ENCODE data around the gene TSSK6. TPM values are rescaled to one million over a fixed set of nuclear protein-coding genes. Genes with fewer than 3 reads are reported as not detected.

TSSK6 gene
- total and polyA plus RNA-seq, 3 experiments from 2014 or later = 1.4 to 3.4 (median 3.1) TPM

DNA sequence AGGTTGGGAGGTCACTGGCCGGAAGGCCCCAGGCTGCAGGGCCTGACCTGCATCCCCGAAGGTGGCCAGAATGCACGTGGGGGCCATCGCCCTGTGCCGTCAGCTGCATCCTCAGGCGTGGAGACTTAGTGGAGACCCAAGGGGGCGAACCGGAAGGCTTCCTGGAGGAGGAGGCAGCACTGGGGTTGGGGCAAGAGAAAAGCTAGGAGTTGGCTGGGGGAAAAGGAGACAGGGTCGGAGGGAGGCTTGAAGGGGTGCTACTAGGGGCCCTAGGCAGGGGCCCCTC lies 12.0 kb upstream of the TSSK6 start:
- no peak for DNase-seq
- Histone ChIP-seq H3K27me3 (ENCODE audit: insufficient read depth, low read length, poor library complexity, severe bottlenecking) (no peaks in the 10 kb centered on the region), H3K36me3 (ENCODE audit: insufficient read depth, low read length) (no peaks in the 10 kb centered on the region), H3K27ac (ENCODE audit: low read depth, low read length) (no peak overlapping the region), H3K4me3 (ENCODE audit: low read length) (no peak overlapping the region), H3K4me1 (ENCODE audit: insufficient read depth, low read length) (peaks cover 9% of the 10 kb centered on the region), H3K9me3 (ENCODE audit: low read length) (no peaks in the 10 kb centered on the region)
- H3K27ac Mint-ChIP-seq = no peak overlapping the region
- peaks cover 0 to 58% (median 5%) of the 10 kb centered on the region in 3 donors for H3K36me3 Mint-ChIP-seq
- H3K9me3 Mint-ChIP-seq = no peaks in the 10 kb centered on the region
- no peaks in the 10 kb centered on the region for H3K27me3 Mint-ChIP-seq
- ChIA-PET POLR2A (no interaction called here), CTCF (no interaction called here)
- peaks cover 8 to 12% (median 11%) of the 10 kb centered on the region in 3 donors for H3K4me1 Mint-ChIP-seq
- H3K4me3 Mint-ChIP-seq = no peak overlapping the region

DNA sequence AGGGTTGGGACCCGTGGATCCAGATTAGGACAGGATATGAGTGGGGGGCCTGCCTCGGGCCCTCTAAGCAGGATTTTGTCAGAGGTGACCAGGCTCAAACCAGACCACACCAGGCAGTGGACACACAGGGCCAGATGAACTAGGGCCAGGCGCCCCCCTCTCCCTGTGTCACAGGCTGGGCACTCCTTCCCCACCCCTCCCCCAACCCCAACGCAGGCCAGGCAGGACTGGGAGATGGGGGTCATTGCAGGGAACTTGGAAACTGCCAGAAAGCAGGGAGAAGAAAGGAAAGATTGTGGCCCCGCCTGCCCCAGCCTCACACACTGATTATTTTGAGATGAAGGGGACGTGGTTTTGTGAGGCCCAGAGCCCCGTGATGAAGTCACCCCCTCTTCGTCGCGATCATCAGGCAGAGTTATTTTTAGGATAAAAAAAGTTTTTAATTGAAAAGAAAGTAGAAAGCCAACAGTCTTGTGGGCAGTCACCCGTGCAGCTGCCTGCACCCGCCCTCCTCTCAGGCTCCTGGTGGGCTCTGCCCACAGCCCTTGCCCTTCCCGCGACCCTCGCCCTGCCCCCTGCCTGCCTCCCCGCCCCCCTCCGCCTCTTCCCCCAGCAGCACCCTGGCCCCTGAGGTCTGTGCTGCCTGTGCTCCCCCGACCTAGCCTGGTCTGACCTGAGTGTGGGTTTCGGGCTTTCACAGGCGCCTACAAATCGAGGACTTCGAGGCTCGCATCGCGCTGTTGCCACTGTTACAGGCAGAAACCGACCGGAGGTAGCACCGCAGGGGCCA lies 11.4 kb upstream of the TSSK6 start:
- H3K27ac Mint-ChIP-seq = peak overlapping the region in 1 of 8 donors; percentile 63
- POLR2A ChIA-PET = no interaction called here

DNA sequence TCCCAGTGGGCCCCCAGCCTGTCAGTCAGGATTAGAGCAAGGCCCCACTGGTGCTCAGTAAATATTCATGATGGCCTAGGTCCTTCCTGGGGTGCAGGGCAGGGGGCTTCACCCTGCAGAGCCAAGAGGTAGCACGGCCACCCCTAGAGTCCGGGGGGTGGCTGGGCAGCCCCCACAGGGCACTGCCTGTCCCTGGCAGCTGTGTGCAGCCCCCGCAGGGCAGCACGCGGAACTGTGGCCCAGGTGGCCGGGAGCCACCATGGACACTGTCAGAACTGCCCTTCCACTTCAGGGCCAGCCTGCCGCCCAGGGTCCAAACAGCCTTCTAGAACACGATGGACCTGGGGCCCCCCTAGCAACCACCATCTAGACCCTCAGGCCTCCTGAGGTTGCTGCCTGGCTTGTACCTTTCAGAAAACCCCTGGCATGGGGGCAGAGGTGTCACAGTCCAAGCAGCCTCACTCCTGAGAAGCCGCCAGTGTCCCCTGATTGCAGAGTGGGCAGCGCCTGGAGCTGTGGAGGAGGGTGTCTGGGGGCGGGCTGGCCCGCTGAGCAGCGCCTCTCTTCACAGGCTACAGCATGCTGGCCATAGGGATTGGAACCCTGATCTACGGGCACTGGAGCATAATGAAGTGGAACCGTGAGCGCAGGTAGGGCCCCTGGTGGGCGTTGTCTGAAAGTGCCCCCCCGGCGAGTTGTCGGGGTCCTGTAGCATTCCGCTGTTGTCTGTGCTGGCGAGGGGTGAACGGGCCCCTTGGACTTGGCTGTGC lies 10.4 kb upstream of the TSSK6 start:
- CTCF ChIA-PET = interaction anchor here (1.2 kb wide), 1 partner anchor 30 kb away, joined by 3 read pairs; no protein-coding TSS in a partner anchor
- POLR2A ChIA-PET = no interaction called here
- Mint-ChIP-seq H3K9me3 (no peaks in the 10 kb centered on the region), H3K36me3 (peaks cover 0 to 60% (median 4%) of the 10 kb centered on the region in 3 donors), H3K27ac (peak overlapping the region in 2 of 8 donors; percentile 36 to 54), H3K4me3 (peak overlapping the region in 1 of 7 donors; percentile 40), H3K27me3 (no peaks in the 10 kb centered on the region), H3K4me1 (peaks cover 9 to 13% (median 12%) of the 10 kb centered on the region in 3 donors)
- DNase-seq = no peak
- Histone ChIP-seq H3K27me3 (ENCODE audit: insufficient read depth, low read length, poor library complexity, severe bottlenecking) (no peaks in the 10 kb centered on the region), H3K4me1 (ENCODE audit: insufficient read depth, low read length) (peaks cover 6% of the 10 kb centered on the region), H3K4me3 (ENCODE audit: low read length) (no peak overlapping the region), H3K9me3 (ENCODE audit: low read length) (no peaks in the 10 kb centered on the region), H3K36me3 (ENCODE audit: insufficient read depth, low read length) (no peaks in the 10 kb centered on the region), H3K27ac (ENCODE audit: low read depth, low read length) (no peak overlapping the region)

More for the DNA sequence above, 11.4 kb upstream of the TSSK6 start:
- Mint-ChIP-seq H3K4me3 (no peak overlapping the region), H3K36me3 (peaks cover 0 to 58% (median 5%) of the 10 kb centered on the region in 3 donors), H3K9me3 (no peaks in the 10 kb centered on the region), H3K4me1 (peaks cover 6 to 9% (median 7%) of the 10 kb centered on the region in 3 donors), H3K27me3 (no peaks in the 10 kb centered on the region)
- no peak overlapping the region for H3K27ac ChIP-seq (ENCODE audit: low read depth, low read length)
- no peaks in the 10 kb centered on the region for H3K36me3 ChIP-seq (ENCODE audit: insufficient read depth, low read length)
- no peaks in the 10 kb centered on the region for H3K9me3 ChIP-seq (ENCODE audit: low read length)
- DNase-seq = no peak
- no peak overlapping the region for H3K4me3 ChIP-seq (ENCODE audit: low read length)
- H3K27me3 ChIP-seq (ENCODE audit: insufficient read depth, low read length, poor library complexity, severe bottlenecking) = no peaks in the 10 kb centered on the region
- peaks cover 4% of the 10 kb centered on the region for H3K4me1 ChIP-seq (ENCODE audit: insufficient read depth, low read length)
- CTCF ChIA-PET = no interaction called here

DNA sequence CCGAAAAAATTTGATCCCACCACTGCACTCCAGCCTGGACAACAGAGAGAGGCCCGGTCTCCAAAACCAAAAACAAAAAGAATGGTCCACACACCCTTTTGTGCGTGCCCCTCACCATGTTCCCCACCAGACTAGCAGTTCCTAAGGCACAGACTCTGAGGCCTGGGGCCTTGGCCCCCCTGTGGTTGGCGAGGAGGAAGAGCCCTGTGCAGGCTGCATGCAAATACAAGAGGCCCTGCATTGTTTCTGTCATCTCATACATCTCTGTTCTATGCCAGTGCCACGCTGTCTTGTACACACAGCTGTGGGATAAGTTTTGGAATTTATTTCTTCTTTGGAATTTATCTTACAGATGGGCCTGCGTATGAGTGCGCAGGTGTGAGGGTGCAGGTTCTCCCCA lies 8.7 kb upstream of the TSSK6 start:
- Histone ChIP-seq H3K36me3 (ENCODE audit: insufficient read depth, low read length) (no peaks in the 10 kb centered on the region), H3K27me3 (ENCODE audit: insufficient read depth, low read length, poor library complexity, severe bottlenecking) (no peaks in the 10 kb centered on the region), H3K27ac (ENCODE audit: low read depth, low read length) (no peak overlapping the region), H3K4me1 (ENCODE audit: insufficient read depth, low read length) (peaks cover 10% of the 10 kb centered on the region), H3K4me3 (ENCODE audit: low read length) (no peak overlapping the region), H3K9me3 (ENCODE audit: low read length) (no peaks in the 10 kb centered on the region)
- H3K9me3 Mint-ChIP-seq = no peaks in the 10 kb centered on the region
- peaks cover 19 to 30% (median 21%) of the 10 kb centered on the region in 3 donors for H3K4me1 Mint-ChIP-seq
- DNase-seq = no peak
- H3K36me3 Mint-ChIP-seq = peaks cover 0 to 67% (median 3%) of the 10 kb centered on the region in 3 donors
- no peaks in the 10 kb centered on the region for H3K27me3 Mint-ChIP-seq
- H3K27ac Mint-ChIP-seq = peak overlapping the region in 1 of 8 donors; percentile 39
- POLR2A ChIA-PET = no interaction called here
- CTCF ChIA-PET = no interaction called here
- no peak overlapping the region for H3K4me3 Mint-ChIP-seq

DNA sequence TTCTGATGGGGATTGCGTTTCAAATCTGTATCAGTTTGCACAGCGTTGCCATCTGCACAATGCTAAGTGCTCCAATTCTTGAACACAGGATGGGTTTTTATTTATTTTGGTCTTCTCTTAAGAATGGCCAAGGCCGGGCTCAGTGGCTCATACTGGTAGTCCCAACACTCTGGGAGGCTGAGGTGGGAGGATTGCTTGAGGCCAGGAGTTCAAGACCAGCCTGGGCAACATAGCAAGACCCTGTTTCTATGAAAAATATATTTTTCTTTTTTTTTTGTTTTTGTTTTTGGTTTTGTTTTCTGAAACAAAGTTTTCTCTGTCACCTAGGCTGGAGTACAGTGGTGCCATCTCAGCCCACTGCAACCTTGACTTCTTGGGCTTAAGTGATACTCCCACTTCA lies 7.8 kb upstream of the TSSK6 start:
- H3K4me1 ChIP-seq (ENCODE audit: insufficient read depth, low read length) = peaks cover 10% of the 10 kb centered on the region
- peak overlapping the region in 1 of 8 donors; percentile 7 for H3K27ac Mint-ChIP-seq
- peaks cover 19 to 31% (median 23%) of the 10 kb centered on the region in 3 donors for H3K4me1 Mint-ChIP-seq
- no peaks in the 10 kb centered on the region for H3K9me3 ChIP-seq (ENCODE audit: low read length)
- ChIA-PET POLR2A (no interaction called here), CTCF (no interaction called here)
- H3K27me3 Mint-ChIP-seq = no peaks in the 10 kb centered on the region
- H3K4me3 Mint-ChIP-seq = no peak overlapping the region
- no peak overlapping the region for H3K27ac ChIP-seq (ENCODE audit: low read depth, low read length)
- H3K9me3 Mint-ChIP-seq = no peaks in the 10 kb centered on the region
- H3K36me3 ChIP-seq (ENCODE audit: insufficient read depth, low read length) = no peaks in the 10 kb centered on the region
- DNase-seq = no peak
- no peaks in the 10 kb centered on the region for H3K27me3 ChIP-seq (ENCODE audit: insufficient read depth, low read length, poor library complexity, severe bottlenecking)
- peaks cover 0 to 63% (median 3%) of the 10 kb centered on the region in 3 donors for H3K36me3 Mint-ChIP-seq
- no peak overlapping the region for H3K4me3 ChIP-seq (ENCODE audit: low read length)

DNA sequence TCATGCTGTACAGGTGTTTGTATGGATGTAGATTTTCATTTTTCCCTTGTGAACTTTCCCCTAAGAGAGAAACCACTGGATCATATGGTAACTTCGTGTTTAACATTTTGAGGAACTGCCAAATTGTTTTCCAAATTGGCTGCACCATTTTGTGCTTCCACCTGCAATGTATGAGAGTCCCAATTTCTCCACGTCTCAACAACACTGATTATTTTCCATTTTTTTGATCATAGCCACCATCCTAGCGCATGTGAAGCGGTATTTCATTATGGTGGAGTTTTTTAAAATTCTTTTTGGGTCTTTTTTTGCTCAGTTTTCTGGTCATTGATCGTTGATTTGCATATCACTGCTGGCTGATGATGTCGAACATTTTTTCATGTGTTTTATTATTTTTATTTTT lies 5.6 kb upstream of the TSSK6 start:
- Mint-ChIP-seq H3K36me3 (peaks cover 0 to 52% (median 3%) of the 10 kb centered on the region in 3 donors), H3K4me1 (peaks cover 34 to 51% (median 44%) of the 10 kb centered on the region in 3 donors), H3K9me3 (no peaks in the 10 kb centered on the region), H3K4me3 (peak overlapping the region in 1 of 7 donors; percentile 59), H3K27me3 (peaks cover 0 to 2% of the 10 kb centered on the region in 2 donors), H3K27ac (peak overlapping the region in 1 of 8 donors; percentile 20)
- H3K4me1 ChIP-seq (ENCODE audit: insufficient read depth, low read length) = peaks cover 24% of the 10 kb centered on the region
- no peak overlapping the region for H3K27ac ChIP-seq (ENCODE audit: low read depth, low read length)
- no peaks in the 10 kb centered on the region for H3K27me3 ChIP-seq (ENCODE audit: insufficient read depth, low read length, poor library complexity, severe bottlenecking)
- ChIA-PET CTCF (interaction anchor here (2.0 kb wide), 1 partner anchor 11 kb away, joined by 6 read pairs; no protein-coding TSS in a partner anchor), POLR2A (no interaction called here)
- H3K36me3 ChIP-seq (ENCODE audit: insufficient read depth, low read length) = no peaks in the 10 kb centered on the region
- DNase-seq = no peak
- H3K9me3 ChIP-seq (ENCODE audit: low read length) = no peaks in the 10 kb centered on the region
- no peak overlapping the region for H3K4me3 ChIP-seq (ENCODE audit: low read length)

DNA sequence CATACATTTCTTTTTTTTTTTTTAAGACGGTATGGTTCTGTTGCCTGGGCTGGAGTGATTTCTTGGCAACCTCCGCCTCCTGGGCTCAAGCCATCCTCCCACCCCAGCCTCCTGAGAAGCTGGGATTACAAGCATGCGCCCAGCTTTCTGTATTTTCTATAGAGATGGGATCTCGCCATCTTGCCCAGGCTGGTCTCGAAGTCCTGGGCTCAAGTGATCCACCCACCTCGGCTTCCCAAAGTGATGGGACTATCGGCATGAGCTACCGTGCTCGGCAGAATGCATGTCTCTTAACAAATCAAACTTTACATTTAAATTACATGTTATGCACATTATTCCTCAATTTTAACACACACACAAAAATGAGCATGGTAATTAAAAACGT lies 1.9 kb upstream of the TSSK6 start:
- ChIA-PET CTCF (no interaction called here), POLR2A (interaction anchor here (0.6 kb wide), 1 partner anchor 346 kb away, joined by 4 read pairs; no protein-coding TSS in a partner anchor)
- Histone ChIP-seq H3K9me3 (ENCODE audit: low read length) (no peaks in the 10 kb centered on the region), H3K36me3 (ENCODE audit: insufficient read depth, low read length) (no peaks in the 10 kb centered on the region), H3K27ac (ENCODE audit: low read depth, low read length) (no peak overlapping the region), H3K4me1 (ENCODE audit: insufficient read depth, low read length) (peaks cover 27% of the 10 kb centered on the region), H3K27me3 (ENCODE audit: insufficient read depth, low read length, poor library complexity, severe bottlenecking) (no peaks in the 10 kb centered on the region), H3K4me3 (ENCODE audit: low read length) (no peak overlapping the region)
- Mint-ChIP-seq H3K4me3 (peak overlapping the region; percentile 94 to 98 (median 96)), H3K9me3 (no peaks in the 10 kb centered on the region), H3K4me1 (peaks cover 31 to 54% (median 38%) of the 10 kb centered on the region in 3 donors), H3K27ac (peak overlapping the region in 6 of 8 donors; percentile 15 to 97 (median 86)), H3K27me3 (peaks cover 0 to 3% of the 10 kb centered on the region in 2 donors), H3K36me3 (peaks cover 0 to 31% (median 3%) of the 10 kb centered on the region in 3 donors)
- DNase-seq = no peak
